ENCODE data around the gene SPC24.

DNA sequence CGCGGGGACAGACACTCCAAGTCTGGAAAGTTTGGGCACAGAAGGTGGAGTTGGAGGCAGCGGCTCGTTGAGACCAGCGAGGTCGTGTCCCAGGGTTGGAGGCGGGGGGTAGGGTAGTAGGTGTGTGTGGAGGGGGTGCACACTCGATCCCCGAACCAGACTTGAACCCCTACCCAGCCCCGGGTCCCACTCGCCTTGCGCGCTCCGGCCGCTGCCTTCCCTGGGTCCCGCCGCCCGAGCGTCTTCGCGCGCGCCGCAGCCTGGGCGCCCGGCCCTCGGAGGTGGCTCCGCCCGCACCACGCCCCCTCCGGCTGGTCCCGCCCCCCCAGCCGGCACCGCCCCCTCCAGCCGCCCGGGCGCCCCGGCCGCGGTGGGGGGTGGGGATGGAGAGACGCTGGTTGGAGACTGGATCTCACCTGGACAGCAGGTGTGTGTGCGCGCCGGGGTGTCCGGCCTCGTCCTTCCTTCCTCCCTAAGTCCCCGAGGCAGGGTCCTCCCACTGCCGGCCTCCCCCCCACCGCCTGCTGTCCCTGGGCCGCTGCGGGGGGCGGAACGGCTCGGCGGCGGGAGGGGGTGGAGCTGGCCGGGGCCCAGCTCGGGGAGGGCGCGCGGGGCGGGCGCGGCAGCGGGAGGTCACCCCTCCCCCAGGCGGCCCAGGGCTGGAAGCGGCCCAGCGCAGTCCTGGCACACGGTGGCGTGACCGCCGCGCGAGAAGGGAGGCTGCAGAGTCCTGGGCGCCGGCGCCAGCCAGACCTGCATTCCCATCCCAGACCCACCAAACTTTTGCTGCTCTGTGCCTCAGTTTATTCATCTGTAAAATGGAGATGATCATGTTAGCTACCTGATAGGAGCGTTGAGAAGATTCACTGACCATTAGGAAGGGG, 42.0 kb upstream of the SPC24 start, which contains the start of gene KANK2:
- TF ChIP-seq, protein P1, sequence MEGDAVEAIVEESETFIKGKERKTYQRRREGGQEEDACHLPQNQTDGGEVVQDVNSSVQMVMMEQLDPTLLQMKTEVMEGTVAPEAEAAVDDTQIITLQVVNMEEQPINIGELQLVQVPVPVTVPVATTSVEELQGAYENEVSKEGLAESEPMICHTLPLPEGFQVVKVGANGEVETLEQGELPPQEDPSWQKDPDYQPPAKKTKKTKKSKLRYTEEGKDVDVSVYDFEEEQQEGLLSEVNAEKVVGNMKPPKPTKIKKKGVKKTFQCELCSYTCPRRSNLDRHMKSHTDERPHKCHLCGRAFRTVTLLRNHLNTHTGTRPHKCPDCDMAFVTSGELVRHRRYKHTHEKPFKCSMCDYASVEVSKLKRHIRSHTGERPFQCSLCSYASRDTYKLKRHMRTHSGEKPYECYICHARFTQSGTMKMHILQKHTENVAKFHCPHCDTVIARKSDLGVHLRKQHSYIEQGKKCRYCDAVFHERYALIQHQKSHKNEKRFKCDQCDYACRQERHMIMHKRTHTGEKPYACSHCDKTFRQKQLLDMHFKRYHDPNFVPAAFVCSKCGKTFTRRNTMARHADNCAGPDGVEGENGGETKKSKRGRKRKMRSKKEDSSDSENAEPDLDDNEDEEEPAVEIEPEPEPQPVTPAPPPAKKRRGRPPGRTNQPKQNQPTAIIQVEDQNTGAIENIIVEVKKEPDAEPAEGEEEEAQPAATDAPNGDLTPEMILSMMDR (IDR thresholded peaks at IDR 0.05), result no peak
- peak; percentile 89 for TF ChIP-seq POLR2A (IDR thresholded peaks at IDR 0.05)
